H1 (cell line): ENCODE measurements around the gene CDHR5.

Source experiments
- CREB1 ChIP-seq: IDR thresholded peaks from 2 replicates; pipeline ENCODE4 v1.6.1; 2012; ENCODE audit warnings: inconsistent platforms
- EZH2 ChIP-seq: fragments of 200-600 bp; sonication (generic); IDR thresholded peaks from 2 replicates; pipeline ENCODE4 v1.7.1; 2012; ENCODE audit warnings: low read depth, mild to moderate bottlenecking, moderate library complexity, low read length, inconsistent platforms; ENCODE audit not compliant: severe bottlenecking
- KDM1A ChIP-seq: fragments of 200-600, 300-600 bp; sonication (generic); IDR thresholded peaks from 2 replicates; pipeline ENCODE4 v1.7.1; 2016; ENCODE audit warnings: mild to moderate bottlenecking, low read length, borderline replicate concordance
- NANOG ChIP-seq: IDR thresholded peaks from 2 replicates; pipeline ENCODE4 v1.6.1; 2011; ENCODE audit warnings: low read length, low read depth, mild to moderate bottlenecking, inconsistent platforms; ENCODE audit not compliant: insufficient read depth, poor library complexity, severe bottlenecking
- POLR2A ChIP-seq, 2 experiments: IDR thresholded peaks; 1 replicate in 1 of 2; 2 replicates in 1 of 2; pipeline ENCODE4 v1.6.1; 2011; ENCODE audit warnings: low read depth in 2 of 2, low read length in 2 of 2, mild to moderate bottlenecking in 2 of 2; ENCODE audit errors: control extremely low read depth in 1 of 2
- POLR2AphosphoS5 ChIP-seq: IDR thresholded peaks from 2 replicates; pipeline ENCODE4 v1.6.1; 2011; ENCODE audit warnings: low read depth, low read length
- TF ChIP-seq, protein P1 (sequence below), 3 experiments: IDR thresholded peaks; 1 replicate in 2 of 3; 2 replicates in 1 of 3; pipeline versions ENCODE4 v1.5.1 to v1.6.1; 2011; ENCODE audit warnings: low read length in 3 of 3, mild to moderate bottlenecking in 3 of 3, inconsistent platforms in 2 of 3, low read depth in 1 of 3, moderate library complexity in 1 of 3; ENCODE audit not compliant: insufficient read depth in 1 of 3; ENCODE audit errors: control extremely low read depth in 1 of 3
- TF ChIP-seq, protein P2 (sequence below): IDR thresholded peaks from 2 replicates; pipeline ENCODE4 v1.6.1; 2012; ENCODE audit warnings: inconsistent platforms

DNA sequence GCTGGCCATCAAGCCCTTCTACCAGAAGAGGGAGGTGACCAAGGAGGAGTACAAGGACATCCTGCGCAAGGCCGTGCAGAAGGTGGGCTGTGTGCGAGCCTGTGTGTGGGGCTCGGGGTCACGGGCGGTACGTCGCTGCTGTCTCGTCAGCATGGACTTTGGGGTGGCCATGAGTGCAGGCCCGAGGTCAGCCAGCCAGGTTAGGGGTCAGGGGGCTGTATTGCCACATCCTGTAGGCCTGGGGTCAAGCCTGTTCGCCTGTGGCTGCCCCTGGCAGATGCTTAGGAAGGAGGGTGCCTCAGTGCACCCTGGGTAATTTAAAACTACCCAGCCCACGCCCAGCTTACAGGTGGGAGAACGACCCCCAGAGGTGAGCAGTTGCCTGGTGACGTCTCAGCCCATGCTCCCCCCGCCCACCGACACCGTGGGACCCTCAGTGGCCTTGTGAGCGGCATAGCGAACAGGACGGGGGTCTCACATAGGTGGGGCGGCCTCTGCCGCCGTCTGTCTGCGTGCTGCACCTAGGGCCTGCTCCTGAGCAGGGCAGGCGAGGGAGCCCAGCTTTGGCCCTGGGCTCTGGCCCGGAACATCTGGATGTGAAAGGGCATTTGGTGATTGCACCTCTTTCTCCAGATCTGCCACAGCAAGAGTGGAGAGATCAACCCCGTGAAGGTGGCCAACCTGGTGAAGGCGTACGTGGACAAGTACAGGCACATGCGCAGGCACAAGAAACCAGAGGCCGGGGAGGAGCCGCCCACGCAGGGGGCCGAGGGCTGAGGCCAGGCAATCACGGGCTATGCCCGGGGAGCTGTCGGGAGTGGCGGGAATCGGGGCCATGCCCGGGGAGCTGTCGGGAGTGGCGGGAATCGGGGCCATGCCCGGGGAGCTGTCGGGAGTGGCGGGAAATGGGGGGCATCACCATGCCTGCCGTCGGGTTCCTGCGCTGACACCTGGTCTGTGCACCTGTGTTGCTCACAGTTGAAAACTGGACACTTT is 13.5 kb downstream of the CDHR5 start:
- TF ChIP-seq, protein P1, sequence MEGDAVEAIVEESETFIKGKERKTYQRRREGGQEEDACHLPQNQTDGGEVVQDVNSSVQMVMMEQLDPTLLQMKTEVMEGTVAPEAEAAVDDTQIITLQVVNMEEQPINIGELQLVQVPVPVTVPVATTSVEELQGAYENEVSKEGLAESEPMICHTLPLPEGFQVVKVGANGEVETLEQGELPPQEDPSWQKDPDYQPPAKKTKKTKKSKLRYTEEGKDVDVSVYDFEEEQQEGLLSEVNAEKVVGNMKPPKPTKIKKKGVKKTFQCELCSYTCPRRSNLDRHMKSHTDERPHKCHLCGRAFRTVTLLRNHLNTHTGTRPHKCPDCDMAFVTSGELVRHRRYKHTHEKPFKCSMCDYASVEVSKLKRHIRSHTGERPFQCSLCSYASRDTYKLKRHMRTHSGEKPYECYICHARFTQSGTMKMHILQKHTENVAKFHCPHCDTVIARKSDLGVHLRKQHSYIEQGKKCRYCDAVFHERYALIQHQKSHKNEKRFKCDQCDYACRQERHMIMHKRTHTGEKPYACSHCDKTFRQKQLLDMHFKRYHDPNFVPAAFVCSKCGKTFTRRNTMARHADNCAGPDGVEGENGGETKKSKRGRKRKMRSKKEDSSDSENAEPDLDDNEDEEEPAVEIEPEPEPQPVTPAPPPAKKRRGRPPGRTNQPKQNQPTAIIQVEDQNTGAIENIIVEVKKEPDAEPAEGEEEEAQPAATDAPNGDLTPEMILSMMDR (IDR thresholded peaks at IDR 0.05; ENCODE audit: control extremely low read depth in 1 of 3, insufficient read depth in 1 of 3, low read depth in 1 of 3, low read length in 3 of 3) = no peak
- TF ChIP-seq KDM1A (no peak), CREB1 (no peak), NANOG (no peak), EZH2 (no peak), POLR2A (IDR thresholded peaks at IDR 0.05; ENCODE audit: control extremely low read depth in 1 of 2, low read depth in 2 of 2, low read length in 2 of 2) (no peak; a peak in 1 of 3 replicates), POLR2AphosphoS5 (no peak)
- TF ChIP-seq, protein P2, sequence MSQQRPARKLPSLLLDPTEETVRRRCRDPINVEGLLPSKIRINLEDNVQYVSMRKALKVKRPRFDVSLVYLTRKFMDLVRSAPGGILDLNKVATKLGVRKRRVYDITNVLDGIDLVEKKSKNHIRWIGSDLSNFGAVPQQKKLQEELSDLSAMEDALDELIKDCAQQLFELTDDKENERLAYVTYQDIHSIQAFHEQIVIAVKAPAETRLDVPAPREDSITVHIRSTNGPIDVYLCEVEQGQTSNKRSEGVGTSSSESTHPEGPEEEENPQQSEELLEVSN = no peak
